HTR-8/SVneo (cell line): ENCODE results near the gene TNS3.

ENCODE experiments used
- DNase-seq: peaks from one replicate; pipeline ENCODE4 v3.0.0; 2011; ENCODE audit warnings: low spot score, mixed read lengths; ENCODE audit not compliant: insufficient read length
- FAIRE-seq: peaks from 2 replicates; lab custom pipeline; 2011; peaks lifted over from hg19 to GRCh38; lab: Jason Lieb, UNC

Gene TNS3

GRCh38 chr7:47583739-47584535 lies 2.0 kb upstream of the TNS3 start:
- no peak for FAIRE-seq
- DNase-seq = no peak

DNA sequence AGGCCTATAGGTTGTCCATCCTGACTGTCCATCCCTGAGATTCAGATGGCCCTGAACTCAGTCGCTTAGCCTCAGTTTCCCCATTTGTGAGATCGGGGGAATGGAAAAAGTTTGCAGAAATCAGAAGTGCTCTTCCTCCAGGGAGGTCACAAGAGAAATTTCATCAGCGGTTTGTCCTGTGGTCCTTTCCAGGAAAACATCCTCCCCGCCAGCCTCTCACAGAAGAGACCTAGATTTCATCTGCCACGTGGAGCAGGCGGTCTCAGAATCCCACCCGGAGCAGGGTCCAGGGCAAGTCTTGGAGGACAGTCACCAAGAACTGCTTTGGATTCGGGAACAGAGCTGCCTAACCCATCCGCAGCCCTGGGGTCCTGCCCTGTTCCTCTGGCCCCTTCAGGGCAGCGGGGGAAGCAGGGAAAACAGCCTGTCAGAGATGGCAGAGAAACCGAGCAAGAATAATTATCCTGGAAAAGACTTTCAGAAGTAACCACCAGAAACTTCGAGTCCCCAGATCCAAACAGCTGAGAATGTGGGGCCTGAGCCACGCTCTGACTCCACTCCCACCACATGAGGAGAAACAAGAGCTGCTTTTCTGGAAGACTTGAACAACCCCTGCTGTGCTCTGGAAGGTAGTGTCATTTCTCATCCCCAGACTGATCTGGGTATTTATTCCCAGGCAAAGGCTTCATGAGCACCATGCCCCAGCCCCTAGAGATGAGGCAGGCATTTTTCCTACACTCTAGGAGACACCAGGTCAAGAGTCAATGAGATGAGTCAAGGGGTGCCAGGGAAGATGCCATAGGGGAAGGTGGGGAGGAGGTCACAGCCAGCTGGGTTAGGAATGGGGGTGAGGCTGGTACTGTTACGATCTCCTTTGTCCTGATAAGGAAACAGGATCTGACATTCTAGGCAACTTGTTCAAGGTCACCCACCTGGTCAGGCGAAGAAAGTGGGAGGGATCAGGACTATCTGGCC lies 1.1 kb upstream of the TNS3 start:
- peak; percentile 46 for FAIRE-seq
- DNase-seq = no peak

DNA sequence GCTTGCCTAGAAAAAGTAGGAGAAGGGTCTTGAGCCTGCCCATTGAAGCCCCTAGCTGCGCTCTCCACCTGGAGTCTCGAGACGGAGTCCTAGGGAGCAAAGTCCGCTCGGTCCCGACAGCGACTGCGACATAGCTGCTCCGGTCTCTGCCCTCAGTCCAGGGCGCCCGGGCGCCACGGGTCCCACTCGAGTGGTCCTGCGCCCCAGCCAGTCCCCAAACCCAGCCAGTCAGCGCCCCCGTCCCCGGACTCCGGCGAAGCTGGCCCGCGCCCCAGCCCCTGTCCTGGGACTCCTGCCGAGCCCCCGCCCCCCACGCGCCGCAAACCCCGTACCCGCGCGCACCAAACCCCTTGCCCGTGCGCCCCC lies 490 bp downstream of the TNS3 start:
- FAIRE-seq = no peak

GRCh38 chr7:47580811-47581331 lies 1.0 kb downstream of the TNS3 start:
- DNase-seq = no peak
- FAIRE-seq = no peak

More for the DNA sequence above, 490 bp downstream of the TNS3 start:
- DNase-seq = no peak

DNA sequence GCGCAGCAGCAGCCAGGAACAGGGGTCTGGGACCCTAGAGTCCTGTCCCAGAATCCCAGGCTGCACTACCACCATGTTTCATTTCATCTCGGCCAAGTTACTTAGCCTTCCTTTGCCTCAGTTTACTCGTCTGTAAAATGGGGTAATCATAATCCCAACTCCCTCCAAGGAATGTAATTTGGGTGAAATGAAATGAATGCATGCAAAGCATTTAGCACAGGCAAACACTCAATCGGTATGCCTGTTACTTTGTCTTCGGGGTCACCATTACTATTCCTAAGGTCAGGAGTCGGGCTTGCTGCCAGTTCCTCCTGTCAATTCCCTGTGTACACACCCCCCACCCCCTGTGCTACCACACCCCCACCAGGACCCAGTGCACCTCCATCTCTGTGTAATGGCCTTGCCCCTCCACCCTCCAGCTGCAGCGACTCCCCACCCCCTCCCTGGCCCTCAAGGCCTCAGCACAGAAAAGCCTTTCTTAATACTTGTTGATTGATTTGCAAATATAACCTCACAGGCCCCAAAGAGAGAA lies 1.7 kb downstream of the TNS3 start:
- DNase-seq (no peak), FAIRE-seq (no peak)

DNA sequence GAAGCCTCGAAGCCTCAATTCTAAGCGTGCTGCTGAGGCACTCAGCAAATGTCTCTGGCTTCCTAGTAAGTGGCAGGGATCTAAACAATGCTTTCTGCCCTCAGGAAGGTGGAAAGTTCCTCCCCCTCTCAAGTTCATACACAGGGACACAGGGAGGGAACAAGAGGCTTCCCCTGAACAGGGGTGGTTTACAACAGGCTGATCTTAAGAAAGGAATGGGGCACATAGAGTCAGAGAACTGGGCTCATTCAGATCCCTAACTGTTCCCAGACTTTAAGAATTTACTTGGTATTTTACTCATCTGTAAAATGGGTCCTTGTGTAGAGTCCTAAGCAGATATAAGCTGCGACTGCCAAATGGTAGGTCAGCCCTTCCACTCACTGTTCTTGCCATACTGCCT lies 2.5 kb downstream of the TNS3 start:
- no peak for FAIRE-seq
- DNase-seq = no peak

GRCh38 chr7:47578579-47579270 lies 3.2 kb downstream of the TNS3 start:
- no peak for FAIRE-seq
- DNase-seq = no peak

DNA sequence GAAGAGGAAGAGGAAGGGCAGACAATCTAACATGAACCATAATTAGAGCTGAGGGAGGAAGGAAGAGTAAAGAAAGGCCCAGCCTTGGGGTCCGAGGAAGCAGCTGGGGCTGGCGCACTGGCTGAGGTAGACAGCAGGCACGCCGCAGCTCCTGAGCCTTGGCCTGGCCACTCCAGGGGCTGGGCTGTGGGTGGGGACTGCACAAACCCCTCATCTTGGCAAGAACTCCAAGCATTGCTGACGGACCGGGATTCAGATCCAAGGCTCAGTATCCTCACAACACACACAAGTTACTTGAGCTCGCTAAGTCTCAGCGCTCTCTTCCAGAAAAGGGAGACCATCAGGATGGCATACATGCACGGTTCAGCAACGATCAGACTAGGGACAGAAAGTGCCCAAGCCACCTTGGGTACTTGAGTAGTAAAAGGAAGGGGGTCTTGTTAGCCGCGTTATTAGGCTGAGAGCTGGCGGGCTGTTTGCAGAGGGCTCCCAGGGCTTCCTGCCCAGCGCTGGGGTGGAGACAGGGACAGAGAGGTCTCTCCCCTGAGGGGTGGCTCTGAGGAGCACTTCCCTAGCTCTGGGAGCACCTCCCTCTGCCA lies 4.5 kb downstream of the TNS3 start:
- FAIRE-seq (no peak), DNase-seq (no peak)

DNA sequence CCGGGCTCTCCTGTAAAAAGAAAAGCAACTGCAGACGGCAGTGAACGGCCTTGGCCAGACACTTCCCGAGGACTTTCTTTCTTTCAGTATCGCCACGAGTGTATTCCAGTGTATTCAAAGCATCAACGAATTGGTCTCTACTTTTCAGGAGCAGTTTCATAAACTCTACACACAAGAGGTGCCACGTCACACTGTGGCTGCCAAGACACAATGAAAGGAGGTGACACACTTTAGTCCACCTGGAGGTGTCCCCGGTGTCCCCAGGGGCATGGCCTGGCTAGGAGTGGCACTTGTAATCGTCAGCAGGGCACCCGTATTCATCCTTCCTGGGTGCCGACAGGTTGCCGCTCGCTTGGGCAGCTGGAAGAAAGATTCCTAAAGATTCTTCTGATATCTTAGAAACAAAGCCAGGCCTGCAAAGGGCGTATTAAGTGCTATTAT lies 5.0 kb downstream of the TNS3 start:
- FAIRE-seq (no peak), DNase-seq (no peak)

DNA sequence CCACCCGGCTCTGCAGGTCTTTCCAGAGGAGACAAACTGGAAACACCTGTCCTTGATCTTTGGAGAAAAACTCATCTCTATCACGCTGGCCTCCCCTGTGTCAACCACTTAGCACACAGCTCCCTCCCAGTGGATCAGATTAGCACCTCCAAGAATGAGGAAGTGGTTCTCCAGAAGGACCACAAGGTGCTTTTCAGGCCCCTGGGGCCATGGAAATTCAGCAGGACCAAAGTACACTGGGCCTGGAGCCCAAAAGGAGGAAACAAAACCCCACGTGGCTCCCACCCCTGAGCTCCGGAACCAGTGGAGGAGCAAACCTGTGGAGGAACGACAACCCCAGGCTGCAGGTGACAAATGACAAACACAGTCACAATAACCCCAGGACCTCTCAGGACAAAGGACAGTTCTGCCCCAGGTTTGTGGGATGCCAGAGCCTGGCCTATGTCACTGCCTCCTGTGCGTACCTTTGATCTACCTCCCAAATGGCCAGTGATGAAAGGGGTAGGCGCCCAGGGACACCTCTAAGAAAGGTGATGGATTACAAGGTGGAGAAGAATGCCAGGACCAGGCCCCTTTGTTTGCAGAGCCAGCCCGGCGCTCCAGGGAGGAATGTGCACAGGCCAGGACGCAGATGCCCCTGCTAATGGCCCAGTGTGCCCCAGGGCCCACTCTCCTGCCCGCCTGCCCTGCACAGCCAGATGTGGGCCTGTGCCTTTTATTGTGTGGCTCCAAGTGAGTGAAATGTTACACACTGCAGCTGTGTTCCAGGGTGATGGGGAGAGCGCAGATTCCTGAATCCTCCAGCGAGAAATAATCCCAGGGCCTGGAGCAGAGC lies 5.7 kb downstream of the TNS3 start:
- FAIRE-seq = peak; percentile 54
- DNase-seq = no peak

- no peak for FAIRE-seq
These were observed 7.2 kb downstream of the TNS3 start for GRCh38 chr7:47574482-47575329.

GRCh38 chr7:47573758-47574481 lies 8.0 kb downstream of the TNS3 start:
- peak; percentile 75 for DNase-seq
- FAIRE-seq = no peak

More at GRCh38 chr7:47574482-47575329, 7.2 kb downstream of the TNS3 start:
- no peak for DNase-seq

GRCh38 chr7:47572939-47573757 lies 8.8 kb downstream of the TNS3 start:
- FAIRE-seq = no peak
- DNase-seq = no peak

DNA sequence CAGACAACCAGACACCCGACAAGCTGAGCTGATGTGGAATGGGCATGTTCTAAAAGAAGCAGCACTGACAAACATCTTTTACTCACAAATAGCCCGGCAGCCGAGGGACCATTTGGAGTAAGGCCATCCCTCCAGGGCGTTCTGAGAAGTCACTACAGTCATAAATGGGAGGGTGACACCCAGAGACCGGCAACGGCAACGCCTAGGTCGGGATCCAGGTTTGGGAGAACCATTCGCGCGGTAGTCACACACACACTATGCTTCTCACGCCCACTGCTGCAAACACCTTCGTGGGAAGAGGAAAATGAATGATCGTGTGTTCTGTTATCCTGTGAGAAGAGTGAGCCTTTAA lies 9.8 kb downstream of the TNS3 start:
- DNase-seq (no peak), FAIRE-seq (peak; percentile 9)

DNA sequence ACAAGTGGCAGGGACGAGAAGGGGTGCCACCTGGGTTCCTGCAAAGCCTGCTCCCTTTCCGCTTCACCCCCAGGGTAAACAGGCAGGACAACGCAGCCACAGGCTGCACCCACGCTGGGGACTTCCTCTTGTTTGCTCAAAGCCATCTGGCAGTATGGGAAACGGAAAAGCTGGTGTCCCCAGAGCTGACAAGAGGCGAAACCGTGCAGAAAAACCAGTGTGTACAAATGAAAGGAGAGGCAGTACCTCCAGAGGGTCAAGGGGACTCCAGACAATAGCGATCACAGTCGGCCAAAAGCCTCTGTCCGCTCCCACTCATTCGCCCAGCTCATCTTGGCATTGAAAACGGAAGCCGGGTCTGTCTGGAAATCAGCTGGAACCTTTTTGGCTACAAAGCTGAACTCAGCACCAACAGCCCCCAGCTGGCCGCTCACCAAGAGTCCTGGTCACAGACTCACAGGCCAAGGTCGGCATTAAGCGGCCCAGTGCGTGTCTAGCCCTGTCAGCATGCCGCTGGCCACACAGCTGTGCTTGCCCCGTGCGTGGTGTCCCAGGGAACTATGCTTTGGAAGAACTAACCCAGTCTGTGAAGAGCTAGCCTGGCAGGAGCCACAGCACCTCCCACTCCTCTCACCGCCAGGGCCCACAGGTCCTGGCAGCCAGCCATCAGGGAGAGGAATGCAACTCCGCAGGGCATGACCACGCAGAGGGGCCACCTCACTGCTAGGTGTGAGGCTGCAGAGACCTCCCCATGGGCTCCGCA lies 10.4 kb downstream of the TNS3 start:
- FAIRE-seq (peak; percentile 91), DNase-seq (no peak)

- no peak for DNase-seq
- FAIRE-seq = no peak
These were observed 11.3 kb downstream of the TNS3 start for GRCh38 chr7:47570649-47571050.
